Caki2 (cell line): ENCODE measurements around the gene ESRRG. TPM values are rescaled to one million over a fixed set of nuclear protein-coding genes. Genes with fewer than 3 reads are reported as not detected.

ENCODE experiments used
- DNase-seq: peaks from one replicate; pipeline ENCODE4 v3.0.0-alpha.2; 2015; ENCODE audit warnings: low read depth
- in situ Hi-C: cut with HindIII; loops from 2 replicates; pipeline ENCODE4 v1.10.0; 2016; ENCODE audit warnings: low sequenced_read_pairs, low pct_unique_long_range_greater_than_20kb, mixed read lengths
- total RNA-seq: library from RNA; depleted of rRNA; stranded (reverse); fragments of >200 nt; shearing (Covaris generic); gene quantifications from 2 replicates; pipeline ENCODE4 v1.2.3, GENCODE V29; 2014; ENCODE audit warnings: low replicate concordance

ESRRG gene
- total RNA-seq, 1 experiment from 2014 or later = 1.2 TPM

GRCh38 chr1:216483672-216484401, 239.4 kb downstream of the ESRRG start:
- in situ Hi-C loops = no loop called here
- DNase-seq = no peak

- in situ Hi-C loops = no loop called here
- no peak for DNase-seq
Measured at GRCh38 chr1:216482620-216483019, 240.6 kb downstream of the ESRRG start.

- in situ Hi-C loops = no loop called here
- no peak for DNase-seq
Measured at GRCh38 chr1:216478238-216478637, 245.0 kb downstream of the ESRRG start.

- DNase-seq = no peak
- in situ Hi-C loops = no loop called here
Measured at GRCh38 chr1:216476341-216476740, 246.9 kb downstream of the ESRRG start.

DNA sequence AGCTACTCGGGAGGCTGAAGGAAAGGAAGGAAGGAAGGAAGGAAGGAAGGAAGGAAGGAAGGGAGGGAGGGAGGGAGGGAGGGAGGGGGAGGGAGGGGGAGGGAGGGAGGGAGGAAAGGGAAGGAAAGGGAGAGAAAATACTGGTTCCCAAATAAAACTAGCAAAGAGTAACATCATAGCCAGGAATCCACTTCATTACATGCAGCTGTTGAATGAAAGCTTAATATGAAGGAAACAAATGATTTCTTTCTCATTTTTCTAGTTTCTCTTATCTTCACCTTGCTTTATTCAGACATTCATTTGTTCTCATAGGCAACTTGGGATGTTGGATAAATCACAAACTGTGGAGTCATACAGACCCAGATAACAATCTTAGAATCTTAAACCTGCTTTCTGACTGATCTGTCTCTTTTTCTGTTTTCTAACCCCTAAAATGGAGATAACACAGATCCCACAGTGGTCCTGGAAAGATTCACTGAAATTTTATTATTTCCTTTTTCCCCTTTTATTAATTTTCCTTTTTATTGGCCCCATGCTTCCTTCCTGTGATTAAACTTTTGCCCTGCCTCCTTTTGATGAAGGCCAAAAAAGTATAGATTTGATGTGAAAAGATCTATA, 247.5 kb downstream of the ESRRG start:
- in situ Hi-C loops = no loop called here
- DNase-seq = no peak

DNA sequence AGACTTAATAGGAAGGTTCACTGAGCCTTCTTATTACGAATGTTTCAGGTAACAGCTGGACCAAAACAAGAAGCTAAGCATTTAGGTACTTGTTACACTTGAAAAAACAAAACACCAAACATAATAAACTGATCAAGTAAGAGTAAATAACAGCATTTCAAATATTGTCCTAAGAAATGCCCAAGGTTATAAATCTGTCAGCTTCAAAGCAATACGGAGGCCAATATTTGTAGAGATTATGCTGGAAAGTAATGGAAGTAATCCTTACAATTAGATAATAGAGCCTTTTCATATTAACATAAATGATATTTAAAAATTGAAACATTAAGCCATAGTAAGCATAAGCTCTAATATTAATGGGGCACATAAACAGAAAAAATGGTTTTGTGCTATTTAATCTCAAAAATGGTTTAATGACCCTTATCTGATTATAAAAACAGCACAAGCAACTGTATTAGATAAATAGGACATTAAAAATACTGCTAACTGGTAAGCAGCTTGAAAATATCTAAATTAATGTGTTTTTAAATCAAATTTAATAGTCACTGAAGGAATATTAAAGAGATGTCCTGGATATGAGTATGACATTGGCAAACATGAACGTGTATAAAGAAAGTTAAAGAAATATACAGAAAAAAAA, 256.9 kb downstream of the ESRRG start:
- DNase-seq = no peak
- in situ Hi-C loops = no loop called here

- peak; percentile 88 for DNase-seq
- in situ Hi-C loops = no loop called here
Measured at GRCh38 chr1:216464489-216464888, 258.7 kb downstream of the ESRRG start.

DNA sequence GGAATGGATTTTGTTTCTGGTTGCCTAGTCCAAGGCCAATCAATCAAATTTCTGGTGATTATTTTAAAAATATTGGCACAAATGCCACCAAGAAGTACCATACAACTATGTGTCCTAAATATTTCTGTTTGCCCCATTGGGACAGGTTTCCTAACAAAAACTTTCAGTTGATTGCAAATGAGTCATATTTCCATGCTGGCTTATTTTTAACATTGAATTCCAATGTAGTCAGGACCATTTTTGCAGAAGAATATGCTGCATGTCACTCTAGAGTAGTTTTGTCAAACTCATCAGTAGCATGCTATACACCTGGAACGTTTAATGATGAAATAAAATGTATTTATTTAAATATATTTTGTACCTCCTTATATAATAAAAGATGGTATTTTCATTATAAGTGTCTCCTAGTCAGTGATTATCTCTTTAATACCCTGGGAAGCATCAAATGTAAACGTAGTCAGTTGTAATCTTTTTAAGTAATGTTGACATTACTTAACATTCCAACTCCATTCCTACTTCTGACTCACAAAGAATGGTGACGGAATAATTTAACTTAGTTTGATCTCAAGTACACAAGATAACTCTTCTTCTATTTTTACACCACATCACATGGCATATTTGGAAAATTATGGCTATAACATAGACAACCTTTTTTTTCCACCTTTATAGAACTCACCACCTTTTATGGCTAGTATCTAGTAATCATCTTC, 261.0 kb downstream of the ESRRG start:
- in situ Hi-C loops = no loop called here
- peak; percentile 25 for DNase-seq

DNA sequence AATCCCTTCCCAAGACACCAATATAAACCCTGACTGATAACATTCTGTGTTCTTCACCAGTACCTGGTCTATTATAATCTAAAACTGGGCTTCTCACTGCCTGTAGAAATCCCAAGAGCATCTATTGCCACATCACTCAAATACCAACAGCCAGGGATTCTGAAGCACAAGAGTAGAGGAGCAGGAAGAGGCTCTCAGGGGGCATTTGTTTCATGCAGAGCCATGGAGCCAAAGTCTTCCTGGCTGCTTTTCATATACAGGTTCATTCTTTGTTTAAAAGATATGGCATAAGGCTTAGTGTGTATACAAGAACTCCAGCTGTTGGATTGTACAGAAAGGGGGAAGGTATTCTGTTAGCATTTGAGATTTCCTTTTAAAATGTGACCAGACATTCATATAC, 261.8 kb downstream of the ESRRG start:
- no peak for DNase-seq
- in situ Hi-C loops = no loop called here

GRCh38 chr1:216459651-216460207, 263.5 kb downstream of the ESRRG start:
- no peak for DNase-seq
- in situ Hi-C loops = no loop called here

DNA sequence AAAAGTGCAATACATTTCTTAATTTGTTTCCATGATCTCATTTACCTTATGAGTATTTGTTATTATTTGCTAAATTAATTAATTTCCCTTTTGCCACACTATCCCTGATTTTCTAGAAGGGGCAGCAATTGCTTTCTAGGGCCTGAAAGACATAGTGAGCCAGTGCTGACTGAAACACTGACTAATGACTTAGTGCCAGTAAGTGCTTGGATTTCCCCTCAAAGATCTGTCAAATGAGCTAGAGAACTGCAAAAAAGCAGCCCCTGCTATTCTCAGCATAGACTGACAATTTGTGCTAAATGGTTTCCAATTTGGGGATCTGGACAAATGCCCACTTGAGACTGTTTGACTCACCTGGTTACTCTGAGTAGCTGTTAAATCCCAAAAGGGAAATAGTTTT, 264.4 kb downstream of the ESRRG start:
- in situ Hi-C loops = no loop called here
- DNase-seq = no peak

GRCh38 chr1:216457356-216457755, 265.9 kb downstream of the ESRRG start:
- in situ Hi-C loops = no loop called here
- no peak for DNase-seq

DNA sequence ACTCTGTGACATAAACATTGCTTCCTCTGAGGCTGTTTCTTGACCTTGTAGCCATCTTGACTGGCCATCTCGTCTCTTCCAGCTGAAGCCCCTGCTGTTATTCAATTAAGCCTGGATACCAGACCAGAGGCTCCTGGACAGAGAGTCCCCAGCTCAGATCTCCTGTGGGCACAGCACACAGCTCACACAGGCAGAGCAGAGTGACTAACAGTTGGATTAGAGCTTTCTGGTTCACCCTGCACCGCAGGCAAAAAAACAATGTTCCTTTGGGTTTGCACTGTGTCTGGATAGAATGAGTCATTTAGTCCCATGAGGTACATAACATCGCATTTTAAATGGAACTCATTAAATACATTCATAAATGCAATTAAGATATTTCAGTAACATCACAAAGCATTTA, 266.5 kb downstream of the ESRRG start:
- no peak for DNase-seq
- in situ Hi-C loops = no loop called here

DNA sequence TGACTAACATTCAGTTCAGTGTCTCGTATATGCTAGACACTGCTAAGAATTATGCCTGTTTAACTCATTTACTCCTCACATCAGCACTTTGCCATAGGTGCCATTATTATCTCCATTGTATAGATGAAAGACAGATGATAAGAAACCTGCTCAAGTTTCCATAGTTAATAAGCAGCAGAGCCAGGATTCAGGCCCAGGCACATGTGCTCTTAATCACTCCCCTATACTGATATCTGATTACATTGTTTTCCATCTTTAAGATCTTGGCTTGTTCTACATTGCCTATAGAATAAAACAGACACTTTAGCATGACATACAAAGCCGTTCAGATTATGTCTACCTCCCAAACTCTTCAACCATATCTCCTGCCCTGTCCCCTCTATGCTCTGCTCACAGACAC, 269.5 kb downstream of the ESRRG start:
- no peak for DNase-seq
- in situ Hi-C loops = no loop called here
